ENCODE measurements around the gene TPCN2. TPM values are rescaled to one million over a fixed set of nuclear protein-coding genes. Genes with fewer than 3 reads are reported as not detected.

The TPCN2 gene
- total RNA-seq, 4 donors from 2014 or later = 12.7 to 16.9 (median 14.2) TPM

DNA sequence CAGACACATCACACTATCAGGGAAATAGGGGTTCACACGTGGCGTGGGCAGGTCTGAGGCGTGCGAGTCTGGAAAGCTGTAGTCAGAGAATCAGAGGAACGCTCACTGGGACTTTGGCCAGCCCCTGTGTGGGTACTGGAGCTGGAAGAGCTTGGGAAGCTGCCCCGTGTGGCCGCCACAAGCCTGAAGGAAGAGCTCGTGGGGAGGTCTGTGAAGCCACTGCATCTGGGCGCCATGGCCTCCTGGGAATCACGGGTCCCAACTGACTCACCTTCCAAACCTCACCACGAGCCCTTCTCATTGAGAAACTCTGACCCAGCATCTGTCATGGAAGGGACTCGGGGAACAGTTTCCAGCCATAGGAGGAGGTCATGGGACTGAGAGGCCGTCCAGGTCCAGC is 29.8 kb upstream of the TPCN2 start:
- intact Hi-C loops (cut with DNase I; ENCODE audit: low total_unique reads) = no loop called here
- DNase-seq (ENCODE audit: low spot score in 2 of 2) = no peak
- TF ChIP-seq, protein P1, sequence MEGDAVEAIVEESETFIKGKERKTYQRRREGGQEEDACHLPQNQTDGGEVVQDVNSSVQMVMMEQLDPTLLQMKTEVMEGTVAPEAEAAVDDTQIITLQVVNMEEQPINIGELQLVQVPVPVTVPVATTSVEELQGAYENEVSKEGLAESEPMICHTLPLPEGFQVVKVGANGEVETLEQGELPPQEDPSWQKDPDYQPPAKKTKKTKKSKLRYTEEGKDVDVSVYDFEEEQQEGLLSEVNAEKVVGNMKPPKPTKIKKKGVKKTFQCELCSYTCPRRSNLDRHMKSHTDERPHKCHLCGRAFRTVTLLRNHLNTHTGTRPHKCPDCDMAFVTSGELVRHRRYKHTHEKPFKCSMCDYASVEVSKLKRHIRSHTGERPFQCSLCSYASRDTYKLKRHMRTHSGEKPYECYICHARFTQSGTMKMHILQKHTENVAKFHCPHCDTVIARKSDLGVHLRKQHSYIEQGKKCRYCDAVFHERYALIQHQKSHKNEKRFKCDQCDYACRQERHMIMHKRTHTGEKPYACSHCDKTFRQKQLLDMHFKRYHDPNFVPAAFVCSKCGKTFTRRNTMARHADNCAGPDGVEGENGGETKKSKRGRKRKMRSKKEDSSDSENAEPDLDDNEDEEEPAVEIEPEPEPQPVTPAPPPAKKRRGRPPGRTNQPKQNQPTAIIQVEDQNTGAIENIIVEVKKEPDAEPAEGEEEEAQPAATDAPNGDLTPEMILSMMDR (IDR thresholded peaks at IDR 0.05) = no peak
- TF ChIP-seq POLR2A (IDR thresholded peaks at IDR 0.05) = no peak
- H3K4me3 ChIP-seq (ENCODE audit: low read depth, poor library complexity, severe bottlenecking) = no peak overlapping the region
- 65 to 72% methylated on average over 13 of the region's 13 CpGs for WGBS, 2 donors

DNA sequence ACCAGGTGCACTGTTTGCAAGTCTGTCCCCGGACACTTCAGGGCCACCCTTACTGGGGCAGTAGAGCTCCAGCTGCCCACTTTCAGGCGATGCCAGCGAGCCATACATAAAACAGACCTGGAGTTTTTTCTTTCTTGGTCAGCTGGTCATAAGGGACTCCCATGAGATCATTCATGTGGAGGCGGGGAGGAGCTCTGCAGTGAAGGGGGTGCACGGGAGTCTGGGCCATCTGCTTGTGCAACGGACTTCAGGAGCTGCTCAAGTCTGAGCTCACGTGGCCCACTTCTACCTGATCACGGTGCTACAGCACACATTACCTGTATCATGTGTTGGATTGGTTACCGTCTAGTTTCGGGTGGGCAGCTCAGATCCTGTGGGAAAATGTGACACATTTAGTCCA is 26.5 kb upstream of the TPCN2 start:
- intact Hi-C loops (cut with DNase I; ENCODE audit: low total_unique reads) = no loop called here
- 78 to 81% methylated on average over 10 of the region's 10 CpGs for WGBS, 2 donors
- TF ChIP-seq, protein P1 (IDR thresholded peaks at IDR 0.05) = no peak
- TF ChIP-seq POLR2A (IDR thresholded peaks at IDR 0.05) = no peak
- no peak for DNase-seq (ENCODE audit: low spot score in 2 of 2)
- H3K4me3 ChIP-seq (ENCODE audit: low read depth, poor library complexity, severe bottlenecking) = no peak overlapping the region

DNA sequence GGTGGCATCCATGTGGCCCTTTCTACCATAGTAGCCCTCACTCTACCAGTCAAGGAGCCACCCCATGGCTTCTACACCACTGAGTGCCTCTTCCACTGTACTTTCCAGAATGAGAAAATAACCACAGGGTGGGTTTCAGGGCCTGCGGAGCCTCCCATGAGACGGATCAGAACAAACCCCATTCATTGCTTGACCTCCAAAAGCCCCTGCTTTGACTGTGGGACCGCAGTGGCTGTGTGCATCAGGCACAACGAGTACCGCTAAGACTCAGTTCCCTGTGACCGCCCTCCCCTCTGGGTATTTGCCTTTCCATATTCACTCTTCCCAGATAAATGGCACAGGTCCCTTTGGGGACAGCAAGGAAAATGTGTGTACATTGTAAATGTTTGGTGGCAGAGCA is 24.2 kb upstream of the TPCN2 start:
- WGBS, 2 donors = 90 to 94% methylated on average over 6 of the region's 6 CpGs
- TF ChIP-seq POLR2A (IDR thresholded peaks at IDR 0.05) = no peak
- TF ChIP-seq, protein P1 (IDR thresholded peaks at IDR 0.05) = no peak
- intact Hi-C loops (cut with DNase I; ENCODE audit: low total_unique reads) = no loop called here
- no peak overlapping the region for H3K4me3 ChIP-seq (ENCODE audit: low read depth, poor library complexity, severe bottlenecking)
- no peak for DNase-seq (ENCODE audit: low spot score in 2 of 2)

DNA sequence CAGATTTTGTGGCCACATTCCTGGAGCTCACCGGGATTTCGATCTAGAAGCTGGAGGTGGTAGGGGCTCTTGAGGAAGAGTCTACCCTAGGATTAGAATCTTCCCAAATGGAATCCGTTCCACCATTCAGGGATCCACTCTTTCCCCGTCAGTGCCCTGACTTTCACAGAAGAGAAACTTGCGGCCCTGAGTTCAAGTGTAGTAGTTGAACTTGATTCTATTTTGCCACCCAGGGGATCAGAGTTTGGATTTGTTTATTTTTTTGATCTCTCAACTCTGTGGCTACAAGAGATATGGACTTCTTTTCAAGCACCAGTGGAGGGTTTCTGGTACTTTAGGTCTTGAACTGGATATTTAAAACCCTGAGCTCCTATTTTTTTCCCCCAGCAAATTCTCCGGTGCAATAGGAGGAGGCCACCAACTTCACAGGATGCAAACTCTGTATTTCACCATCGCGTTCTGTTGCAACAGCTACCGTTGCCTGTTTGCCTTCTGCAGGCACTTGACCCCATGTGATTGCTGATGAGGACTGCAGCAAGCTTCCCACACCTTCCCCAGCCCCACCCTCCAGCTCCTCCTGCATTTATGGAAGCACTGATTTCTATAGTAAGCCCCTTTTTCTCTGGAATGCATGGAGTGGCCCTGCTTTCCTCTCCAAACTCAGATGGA is 20.9 kb upstream of the TPCN2 start:
- intact Hi-C loops (cut with DNase I; ENCODE audit: low total_unique reads) = no loop called here
- WGBS, 2 donors = 74 to 80% methylated on average over 9 of the region's 9 CpGs
- DNase-seq (ENCODE audit: low spot score in 2 of 2) = no peak
- no peak overlapping the region for H3K4me3 ChIP-seq (ENCODE audit: low read depth, poor library complexity, severe bottlenecking)
- TF ChIP-seq, protein P1 (IDR thresholded peaks at IDR 0.05) = no peak
- no peak for TF ChIP-seq POLR2A (IDR thresholded peaks at IDR 0.05)

DNA sequence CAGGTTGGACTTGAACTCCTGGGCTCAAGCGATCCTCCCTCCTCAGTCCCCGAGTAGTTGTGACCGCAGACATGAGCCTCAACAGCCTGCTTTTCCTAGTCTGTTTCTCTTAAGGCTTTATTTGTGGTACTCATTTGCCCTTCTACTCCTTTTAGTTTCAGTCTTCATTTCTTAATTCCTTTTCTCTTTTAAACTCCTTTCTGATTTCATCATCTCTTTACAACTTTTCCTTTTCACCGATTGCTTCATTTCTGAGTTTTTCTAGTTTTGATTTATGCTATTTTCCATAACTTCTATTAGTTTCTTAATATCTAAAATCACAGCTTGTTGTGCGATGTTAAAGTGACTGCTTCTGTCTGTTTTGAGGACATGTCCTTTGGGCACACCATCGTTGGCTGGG is 18.4 kb upstream of the TPCN2 start:
- intact Hi-C loops (cut with DNase I; ENCODE audit: low total_unique reads) = no loop called here
- no peak overlapping the region for H3K4me3 ChIP-seq (ENCODE audit: low read depth, poor library complexity, severe bottlenecking)
- no peak for TF ChIP-seq POLR2A (IDR thresholded peaks at IDR 0.05)
- TF ChIP-seq, protein P1 (IDR thresholded peaks at IDR 0.05) = no peak
- no peak for DNase-seq (ENCODE audit: low spot score in 2 of 2)
- WGBS, 2 donors = 60 to 73% methylated on average over 6 of the region's 6 CpGs

DNA sequence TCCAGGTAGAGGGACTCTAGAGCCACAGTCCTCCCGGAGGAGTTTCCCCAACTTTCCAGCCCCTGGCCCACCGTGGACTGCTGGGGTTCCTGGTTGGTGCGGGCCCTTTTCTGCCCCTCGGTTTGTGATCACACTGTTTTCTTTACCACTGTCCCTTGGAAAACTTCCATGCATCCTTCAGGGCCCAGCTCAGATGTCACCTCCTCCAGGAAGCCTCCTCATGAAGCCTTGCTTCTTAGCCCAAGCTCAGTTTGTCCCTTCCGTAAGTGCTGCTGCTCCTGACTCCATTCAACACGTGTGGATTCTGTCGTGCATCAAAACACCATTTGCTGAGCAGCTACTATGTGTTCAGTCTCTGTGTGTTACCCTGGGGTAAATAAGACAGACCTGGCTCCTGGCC is 15.9 kb upstream of the TPCN2 start:
- H3K4me3 ChIP-seq (ENCODE audit: low read depth, poor library complexity, severe bottlenecking) = no peak overlapping the region
- WGBS, 2 donors = 88 to 90% methylated on average over 7 of the region's 7 CpGs
- intact Hi-C loops (cut with DNase I; ENCODE audit: low total_unique reads) = no loop called here
- DNase-seq (ENCODE audit: low spot score in 2 of 2) = no peak
- no peak for TF ChIP-seq POLR2A (IDR thresholded peaks at IDR 0.05)
- TF ChIP-seq, protein P1 (IDR thresholded peaks at IDR 0.05) = no peak
